ENCODE results near the gene MBNL1.

MBNL1 gene

GRCh38 chr3:152384412-152384811 lies 115.7 kb downstream of the MBNL1 start:
- TF ChIP-seq, protein P1, sequence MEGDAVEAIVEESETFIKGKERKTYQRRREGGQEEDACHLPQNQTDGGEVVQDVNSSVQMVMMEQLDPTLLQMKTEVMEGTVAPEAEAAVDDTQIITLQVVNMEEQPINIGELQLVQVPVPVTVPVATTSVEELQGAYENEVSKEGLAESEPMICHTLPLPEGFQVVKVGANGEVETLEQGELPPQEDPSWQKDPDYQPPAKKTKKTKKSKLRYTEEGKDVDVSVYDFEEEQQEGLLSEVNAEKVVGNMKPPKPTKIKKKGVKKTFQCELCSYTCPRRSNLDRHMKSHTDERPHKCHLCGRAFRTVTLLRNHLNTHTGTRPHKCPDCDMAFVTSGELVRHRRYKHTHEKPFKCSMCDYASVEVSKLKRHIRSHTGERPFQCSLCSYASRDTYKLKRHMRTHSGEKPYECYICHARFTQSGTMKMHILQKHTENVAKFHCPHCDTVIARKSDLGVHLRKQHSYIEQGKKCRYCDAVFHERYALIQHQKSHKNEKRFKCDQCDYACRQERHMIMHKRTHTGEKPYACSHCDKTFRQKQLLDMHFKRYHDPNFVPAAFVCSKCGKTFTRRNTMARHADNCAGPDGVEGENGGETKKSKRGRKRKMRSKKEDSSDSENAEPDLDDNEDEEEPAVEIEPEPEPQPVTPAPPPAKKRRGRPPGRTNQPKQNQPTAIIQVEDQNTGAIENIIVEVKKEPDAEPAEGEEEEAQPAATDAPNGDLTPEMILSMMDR (IDR thresholded peaks at IDR 0.05): no peak
- Mint-ChIP-seq H3K36me3 (ENCODE audit: low read depth) (no peaks in the 10 kb centered on the region), H3K27ac (no peak overlapping the region), H3K4me3 (no peak overlapping the region), H3K9me3 (no peaks in the 10 kb centered on the region), H3K4me1 (no peaks in the 10 kb centered on the region), H3K27me3 (ENCODE audit: low read depth, poor library complexity) (no peaks in the 10 kb centered on the region)
- DNase-seq: no peak

- no peak overlapping the region for H3K27ac Mint-ChIP-seq
- H3K4me3 Mint-ChIP-seq: no peak overlapping the region
- TF ChIP-seq, protein P1 (IDR thresholded peaks at IDR 0.05): no peak
- no peaks in the 10 kb centered on the region for H3K9me3 Mint-ChIP-seq
- no peak for DNase-seq
- H3K27me3 Mint-ChIP-seq (ENCODE audit: low read depth, poor library complexity): no peaks in the 10 kb centered on the region
- peaks cover 6% of the 10 kb centered on the region for H3K4me1 Mint-ChIP-seq
- H3K36me3 Mint-ChIP-seq (ENCODE audit: low read depth): no peaks in the 10 kb centered on the region
Measured at GRCh38 chr3:152385761-152386160, 117.0 kb downstream of the MBNL1 start.

DNA sequence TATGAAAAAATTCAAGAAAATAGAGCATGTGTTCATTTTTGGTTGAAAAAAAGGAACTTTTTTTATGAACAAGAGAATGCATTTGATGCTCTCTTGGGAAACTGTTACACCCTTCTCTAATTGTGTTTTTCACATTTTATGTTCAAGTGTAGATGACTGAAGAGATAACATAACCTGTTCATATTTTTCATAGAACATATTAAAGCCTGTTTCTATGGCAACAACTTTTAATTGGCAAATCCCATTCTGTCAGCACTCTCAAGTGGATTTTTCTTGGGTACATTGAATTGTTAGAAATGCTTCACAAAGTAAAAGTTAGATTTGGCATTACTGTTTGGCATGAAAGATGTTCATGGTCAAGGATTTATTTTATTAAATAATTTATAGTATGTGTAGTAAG lies 117.5 kb downstream of the MBNL1 start:
- H3K9me3 Mint-ChIP-seq: no peaks in the 10 kb centered on the region
- TF ChIP-seq, protein P1 (IDR thresholded peaks at IDR 0.05): no peak
- H3K4me1 Mint-ChIP-seq: peaks cover 9% of the 10 kb centered on the region
- H3K27ac Mint-ChIP-seq: no peak overlapping the region
- H3K4me3 Mint-ChIP-seq: no peak overlapping the region
- H3K27me3 Mint-ChIP-seq (ENCODE audit: low read depth, poor library complexity): no peaks in the 10 kb centered on the region
- H3K36me3 Mint-ChIP-seq (ENCODE audit: low read depth): no peaks in the 10 kb centered on the region
- DNase-seq: no peak

DNA sequence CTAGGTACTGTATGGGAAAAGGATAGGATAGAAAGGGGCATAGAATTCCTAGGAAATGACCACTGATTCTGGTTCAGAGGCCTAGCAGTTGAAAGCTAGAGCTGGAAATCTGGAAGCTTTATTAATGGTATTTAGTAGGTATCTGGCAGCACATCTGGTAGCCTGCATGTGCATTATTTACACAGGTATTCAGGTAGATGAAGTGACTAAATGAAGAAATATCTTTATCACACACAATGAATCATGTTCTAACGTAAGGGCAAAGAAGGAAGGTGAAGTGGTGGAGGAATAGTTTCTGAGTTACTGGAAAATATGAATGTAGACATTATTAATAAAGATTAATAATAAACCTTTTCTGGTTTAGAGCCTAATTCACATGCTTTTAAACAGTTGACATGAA lies 119.9 kb downstream of the MBNL1 start:
- DNase-seq: no peak
- H3K4me3 Mint-ChIP-seq: no peak overlapping the region
- no peak overlapping the region for H3K27ac Mint-ChIP-seq
- H3K9me3 Mint-ChIP-seq: no peaks in the 10 kb centered on the region
- peaks cover 12% of the 10 kb centered on the region for H3K4me1 Mint-ChIP-seq
- no peaks in the 10 kb centered on the region for H3K36me3 Mint-ChIP-seq (ENCODE audit: low read depth)
- TF ChIP-seq, protein P1 (IDR thresholded peaks at IDR 0.05): no peak
- H3K27me3 Mint-ChIP-seq (ENCODE audit: low read depth, poor library complexity): no peaks in the 10 kb centered on the region

- no peaks in the 10 kb centered on the region for H3K9me3 Mint-ChIP-seq
- H3K27ac Mint-ChIP-seq: no peak overlapping the region
- peaks cover 12% of the 10 kb centered on the region for H3K4me1 Mint-ChIP-seq
- H3K36me3 Mint-ChIP-seq (ENCODE audit: low read depth): no peaks in the 10 kb centered on the region
- TF ChIP-seq, protein P1 (IDR thresholded peaks at IDR 0.05): no peak
- no peak for DNase-seq
- H3K4me3 Mint-ChIP-seq: no peak overlapping the region
- H3K27me3 Mint-ChIP-seq (ENCODE audit: low read depth, poor library complexity): no peaks in the 10 kb centered on the region
Measured at GRCh38 chr3:152389316-152389934, 120.7 kb downstream of the MBNL1 start.

DNA sequence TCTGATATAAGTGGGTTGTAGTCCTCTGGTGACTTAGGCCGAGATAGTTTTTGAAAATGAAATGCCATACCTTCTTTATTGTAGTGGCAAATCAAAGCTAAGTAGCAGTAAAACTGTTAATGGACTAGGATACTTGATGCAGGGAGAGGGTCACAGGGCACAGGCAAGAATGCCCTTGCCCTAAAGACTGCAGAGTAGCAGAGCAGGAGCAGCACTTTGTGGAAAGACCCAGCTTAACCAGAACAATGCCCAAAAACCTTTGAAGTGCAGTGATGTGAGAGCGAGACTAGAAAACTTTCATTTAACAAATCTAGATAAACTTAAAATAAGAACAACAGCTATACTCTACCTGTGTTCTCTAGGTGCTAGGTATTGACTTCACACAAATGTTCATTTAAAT lies 121.9 kb downstream of the MBNL1 start:
- H3K4me3 Mint-ChIP-seq: no peak overlapping the region
- no peaks in the 10 kb centered on the region for H3K9me3 Mint-ChIP-seq
- TF ChIP-seq, protein P1 (IDR thresholded peaks at IDR 0.05): no peak
- peaks cover 12% of the 10 kb centered on the region for H3K4me1 Mint-ChIP-seq
- no peaks in the 10 kb centered on the region for H3K36me3 Mint-ChIP-seq (ENCODE audit: low read depth)
- no peak for DNase-seq
- H3K27me3 Mint-ChIP-seq (ENCODE audit: low read depth, poor library complexity): no peaks in the 10 kb centered on the region
- H3K27ac Mint-ChIP-seq: peak overlapping the region; percentile 10

All from nephron progenitor cell (in vitro differentiated cells).